IMR-90 (cell line): ENCODE data around the gene KLK11. TPM values are rescaled to one million over a fixed set of nuclear protein-coding genes. Genes with fewer than 3 reads are reported as not detected.

ENCODE experiments used
- ATAC-seq: fragments of 200-7000 bp; cut with Tn5 transposase; 2 replicates; pipeline ENCODE4 v1.9.1; 2020; ENCODE audit warnings: low read depth, mild to moderate bottlenecking, moderate library complexity
- BruUV-seq: library from RNA; stranded (reverse); fragments of 400-500 nt; replicated peaks from 2 replicates; lab custom pipeline; 2021; lab: Mats Ljungman, UMichigan
- CTCF ChIA-PET: fragments of 300-600 bp; formaldehyde crosslinking; extraction: SDS; loops from one replicate; lab custom pipeline; 2021; ENCODE audit warnings: antibody characterized with exemption; lab: Yijun Ruan, JAX
- POLR2A ChIA-PET: fragments of 300-600 bp; sonication (Branson Sonifier 250); formaldehyde crosslinking; loops from one replicate; lab custom pipeline; 2022; ENCODE audit warnings: antibody characterized with exemption; ENCODE audit not compliant: unreplicated experiment; lab: Charles Lee
- DNase-seq: peaks from one replicate; pipeline ENCODE4 v3.0.0; 2013
- H2AFZ ChIP-seq: replicated peaks from 2 replicates; pipeline ENCODE3; 2013; ENCODE audit warnings: low read length, mild to moderate bottlenecking; ENCODE audit not compliant: poor library complexity
- H2AK5ac ChIP-seq: 2 replicates; pipeline ENCODE4 v1.6.1; 2013; ENCODE audit warnings: low read depth, low read length, inconsistent platforms
- H2AK9ac ChIP-seq: replicated peaks from 2 replicates; pipeline ENCODE3; 2013; ENCODE audit warnings: mild to moderate bottlenecking, low read depth, low read length, moderate library complexity; ENCODE audit not compliant: poor library complexity
- H2BK120ac ChIP-seq: 2 replicates; pipeline ENCODE4 v1.6.1; 2013; ENCODE audit warnings: low read depth, low read length, inconsistent platforms
- H2BK15ac ChIP-seq: 3 replicates; pipeline ENCODE4 v1.6.1; 2013; ENCODE audit warnings: low read depth, low read length, inconsistent platforms
- H2BK20ac ChIP-seq: 2 replicates; pipeline ENCODE4 v1.6.1; 2013; ENCODE audit warnings: low read depth, mild to moderate bottlenecking, inconsistent platforms, low read length, moderate library complexity
- H2BK5ac ChIP-seq: 2 replicates; pipeline ENCODE4 v1.6.1; 2013; ENCODE audit warnings: mild to moderate bottlenecking, low read depth, low read length, inconsistent platforms; ENCODE audit not compliant: poor library complexity, severe bottlenecking
- H3K14ac ChIP-seq: replicated peaks from 2 replicates; pipeline ENCODE4 v1.6.1; 2013; ENCODE audit warnings: low read depth, low read length, inconsistent platforms
- H3K18ac ChIP-seq: 2 replicates; pipeline ENCODE4 v1.6.1; 2013; ENCODE audit warnings: low read depth, low read length, control low read depth
- H3K23ac ChIP-seq: 2 replicates; pipeline ENCODE4 v1.6.1; 2013; ENCODE audit warnings: low read depth, low read length, inconsistent platforms
- H3K27ac ChIP-seq: 2 replicates; pipeline ENCODE4 v1.5.1; 2013; ENCODE audit warnings: mild to moderate bottlenecking, control low read depth, low read length; ENCODE audit not compliant: insufficient read depth
- H3K27me3 ChIP-seq: 2 replicates; pipeline ENCODE4 v1.6.1; 2013; ENCODE audit warnings: low read length; ENCODE audit not compliant: control insufficient read depth, insufficient read depth
- H3K36me3 ChIP-seq: 2 replicates; pipeline ENCODE4 v1.6.1; 2013; ENCODE audit warnings: low read length, mixed read lengths; ENCODE audit not compliant: control insufficient read depth, insufficient read depth
- H3K4ac ChIP-seq: 2 replicates; pipeline ENCODE4 v1.6.1; 2013; ENCODE audit warnings: low read depth, low read length, inconsistent platforms
- H3K4me1 ChIP-seq: 2 replicates; pipeline ENCODE4 v1.6.1; 2013; ENCODE audit warnings: low read length, mixed read lengths; ENCODE audit not compliant: control insufficient read depth, insufficient read depth
- H3K4me2 ChIP-seq: 2 replicates; pipeline ENCODE4 v1.6.1; 2013; ENCODE audit warnings: low read depth, mild to moderate bottlenecking, control low read depth, low read length, moderate library complexity
- H3K4me3 ChIP-seq: 2 replicates; pipeline ENCODE4 v1.5.1; 2013; ENCODE audit warnings: low read depth, mild to moderate bottlenecking, control low read depth, low read length, moderate library complexity; ENCODE audit not compliant: insufficient read depth
- H3K56ac ChIP-seq: 2 replicates; pipeline ENCODE4 v1.6.1; 2013; ENCODE audit warnings: low read length, inconsistent platforms; ENCODE audit not compliant: insufficient read depth; ENCODE audit errors: extremely low read depth
- H3K79me1 ChIP-seq, 2 experiments: 2 replicates each; pipeline ENCODE4 v1.6.1; 2013; ENCODE audit warnings: low read length in 2 of 2, inconsistent platforms in 1 of 2, low read depth in 1 of 2
- H3K9ac ChIP-seq: 2 replicates; pipeline ENCODE4 v1.6.1; 2013; ENCODE audit warnings: low read depth, low read length, control low read depth
- H3K9me1 ChIP-seq: 2 replicates; pipeline ENCODE4 v1.6.1; 2013; ENCODE audit warnings: low read length, inconsistent platforms; ENCODE audit not compliant: insufficient read depth
- H3K9me3 ChIP-seq: 2 replicates; pipeline ENCODE4 v1.6.1; 2013; ENCODE audit warnings: low read length; ENCODE audit not compliant: control insufficient read depth, insufficient read depth
- H4K20me1 ChIP-seq: 2 replicates; pipeline ENCODE4 v1.6.1; 2013; ENCODE audit warnings: low read length, inconsistent platforms; ENCODE audit not compliant: insufficient read depth
- H4K5ac ChIP-seq: 2 replicates; pipeline ENCODE4 v1.6.1; 2013; ENCODE audit warnings: mild to moderate bottlenecking, low read depth, low read length, control low read depth
- H4K8ac ChIP-seq, 2 experiments: 2 replicates each; pipeline ENCODE4 v1.6.1; 2013; ENCODE audit warnings: low read depth in 2 of 2, low read length in 2 of 2, control low read depth in 1 of 2, inconsistent platforms in 1 of 2
- H4K91ac ChIP-seq: 2 replicates; pipeline ENCODE4 v1.6.1; 2013; ENCODE audit warnings: low read depth, low read length, inconsistent platforms; ENCODE audit not compliant: insufficient read depth
- BHLHE40 ChIP-seq: fragments of 150-350 bp; IDR thresholded peaks from 2 replicates; pipeline ENCODE4 v1.6.1; 2016; ENCODE audit warnings: mild to moderate bottlenecking, low read depth, low read length
- CEBPB ChIP-seq: IDR thresholded peaks from 2 replicates; pipeline ENCODE4 v1.6.1; 2012; ENCODE audit warnings: low read depth, low read length, improper control_type of control experiment
- ELK1 ChIP-seq: fragments of 150-350 bp; IDR thresholded peaks from 2 replicates; pipeline ENCODE4 v1.6.1; 2016; ENCODE audit warnings: low read depth, mild to moderate bottlenecking, low read length, moderate library complexity, borderline replicate concordance
- MAZ ChIP-seq: IDR thresholded peaks from 2 replicates; pipeline ENCODE4 v1.6.1; 2012; ENCODE audit warnings: low read depth, mild to moderate bottlenecking, low read length, improper control_type of control experiment, moderate library complexity, borderline replicate concordance
- NFE2L2 ChIP-seq: fragments of 150-350 bp; IDR thresholded peaks from 2 replicates; pipeline ENCODE4 v1.6.1; 2016; ENCODE audit warnings: low read depth, mild to moderate bottlenecking, low read length
- POLR2A ChIP-seq: IDR thresholded peaks from 2 replicates; pipeline ENCODE4 v1.6.1; 2012; ENCODE audit warnings: mild to moderate bottlenecking, low read depth, low read length
- RFX5 ChIP-seq: IDR thresholded peaks from 2 replicates; pipeline ENCODE4 v1.8.0; 2012; ENCODE audit warnings: low read depth, mild to moderate bottlenecking, low read length, moderate library complexity
- WGBS, 2 experiments: methylation state at CpG; one replicate each; pipeline versions ENCODE4 v1.1.5 to v1.1.7; 2013; ENCODE audit warnings: missing lambda C conversion rate in 2 of 2; ENCODE audit not compliant: insufficient read length in 1 of 2; ENCODE audit errors: extremely low coverage in 2 of 2; 5-methylcytosine and 5-hydroxymethylcytosine counted together
- dilution Hi-C: fragments of 300-500 bp; cut with HindIII; formaldehyde crosslinking; loops from one replicate; pipeline ENCODE4 v1.14.3; 2018; ENCODE audit warnings: low sequenced_read_pairs; ENCODE audit not compliant: unreplicated experiment
- in situ Hi-C: fragments of 300-500 bp; cut with MboI; formaldehyde crosslinking; loops from 3 replicates; pipeline ENCODE4 v1.14.3; 2019; ENCODE audit warnings: low sequenced_read_pairs, inconsistent platforms, mixed read lengths
- intact Hi-C: fragments of 100-400 bp; cut with micrococcal nuclease; formaldehyde crosslinking; loops from 2 replicates; pipeline ENCODE4 v1.10.0; 2022
- polyA plus RNA-seq, 3 experiments: library from polyadenylated mRNA; depleted of rRNA; stranded (reverse); fragments of >200 nt; gene quantifications; 2 replicates each; pipeline ENCODE4 v1.2.3, GENCODE V29; 2012; ENCODE audit warnings: low replicate concordance in 1 of 3
- total RNA-seq: library from RNA; depleted of rRNA; stranded (reverse); fragments of >200 nt; gene quantifications from 2 replicates; pipeline ENCODE4 v1.2.3, GENCODE V29; 2012
- TF ChIP-seq, protein P1 (sequence below): conservative IDR thresholded peaks from 2 replicates; pipeline ENCODE4 v1.5.1; 2012; ENCODE audit warnings: mild to moderate bottlenecking, low read depth, low read length, improper control_type of control experiment
- TF ChIP-seq, protein P2 (sequence below): fragments of 150-350 bp; IDR thresholded peaks from 2 replicates; pipeline ENCODE4 v1.6.1; 2017; ENCODE audit warnings: mild to moderate bottlenecking, antibody characterized with exemption, low read length, low read depth

The KLK11 gene
- total and polyA plus RNA-seq, 2 of the 4 experiments (the other 2 are of a cell fraction) = not detected

DNA sequence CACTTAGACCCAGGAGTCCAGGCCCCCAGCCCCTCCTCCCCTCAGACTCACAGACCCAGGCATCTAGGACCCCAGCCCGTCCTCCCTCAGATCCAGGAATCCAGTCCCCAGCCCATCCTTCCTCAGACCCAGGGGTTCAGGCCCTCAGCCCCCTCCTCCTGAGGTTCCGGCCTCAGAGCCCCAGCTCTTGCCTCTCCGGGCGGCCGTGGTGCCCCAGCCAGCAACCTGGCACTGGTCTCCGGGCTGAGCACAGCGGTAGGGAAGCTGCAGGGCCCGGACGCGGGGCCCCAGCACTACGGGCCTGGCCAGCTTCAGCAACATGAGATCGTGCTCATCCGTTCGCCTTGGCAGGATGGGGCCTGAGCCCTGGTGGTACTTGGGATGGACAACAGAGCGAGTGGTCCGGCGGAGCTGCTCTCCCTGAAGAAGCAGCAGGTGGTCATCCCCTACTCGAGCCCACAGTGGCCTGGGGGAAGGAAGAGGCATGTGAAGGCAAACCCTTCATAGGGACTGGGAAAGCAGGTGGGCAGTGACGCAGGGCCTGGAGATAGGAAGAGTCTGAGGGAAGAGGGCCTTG lies 10.6 kb downstream of the KLK11 start:
- Histone ChIP-seq H3K27me3 (peaks cover 19% of the 10 kb centered on the region), H3K4me1 (no peaks in the 10 kb centered on the region), H3K9me1 (no peaks in the 10 kb centered on the region), H2AK5ac (no peak overlapping the region), H3K23ac (no peak overlapping the region), H2BK20ac (no peak overlapping the region), H4K20me1 (no peaks in the 10 kb centered on the region), H3K4me2 (no peak overlapping the region), H2BK120ac (no peak overlapping the region), H2BK5ac (no peak overlapping the region), H3K56ac (no peak overlapping the region), H3K18ac (no peak overlapping the region), H3K4me3 (no peak overlapping the region), H3K14ac (no peak overlapping the region), H3K9me3 (no peaks in the 10 kb centered on the region; the same call in 1 of the 2 replicates), H3K9ac (no peak overlapping the region), H2AFZ (no peak overlapping the region), H3K4ac (no peak overlapping the region), H4K8ac (no peak overlapping the region), H3K27ac (no peak overlapping the region), H3K79me1 (no peaks in the 10 kb centered on the region), H4K91ac (no peak overlapping the region), H2AK9ac (no peak overlapping the region), H4K5ac (no peak overlapping the region), H3K36me3 (no peaks in the 10 kb centered on the region), H2BK15ac (no peak overlapping the region)
- no peak for DNase-seq
- no peak for ATAC-seq
- TF ChIP-seq RFX5 (no peak), BHLHE40 (no peak), MAZ (no peak), NFE2L2 (no peak), CEBPB (no peak), ELK1 (no peak), POLR2A (no peak)
- TF ChIP-seq, protein P1, sequence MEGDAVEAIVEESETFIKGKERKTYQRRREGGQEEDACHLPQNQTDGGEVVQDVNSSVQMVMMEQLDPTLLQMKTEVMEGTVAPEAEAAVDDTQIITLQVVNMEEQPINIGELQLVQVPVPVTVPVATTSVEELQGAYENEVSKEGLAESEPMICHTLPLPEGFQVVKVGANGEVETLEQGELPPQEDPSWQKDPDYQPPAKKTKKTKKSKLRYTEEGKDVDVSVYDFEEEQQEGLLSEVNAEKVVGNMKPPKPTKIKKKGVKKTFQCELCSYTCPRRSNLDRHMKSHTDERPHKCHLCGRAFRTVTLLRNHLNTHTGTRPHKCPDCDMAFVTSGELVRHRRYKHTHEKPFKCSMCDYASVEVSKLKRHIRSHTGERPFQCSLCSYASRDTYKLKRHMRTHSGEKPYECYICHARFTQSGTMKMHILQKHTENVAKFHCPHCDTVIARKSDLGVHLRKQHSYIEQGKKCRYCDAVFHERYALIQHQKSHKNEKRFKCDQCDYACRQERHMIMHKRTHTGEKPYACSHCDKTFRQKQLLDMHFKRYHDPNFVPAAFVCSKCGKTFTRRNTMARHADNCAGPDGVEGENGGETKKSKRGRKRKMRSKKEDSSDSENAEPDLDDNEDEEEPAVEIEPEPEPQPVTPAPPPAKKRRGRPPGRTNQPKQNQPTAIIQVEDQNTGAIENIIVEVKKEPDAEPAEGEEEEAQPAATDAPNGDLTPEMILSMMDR = no peak
- TF ChIP-seq, protein P2, sequence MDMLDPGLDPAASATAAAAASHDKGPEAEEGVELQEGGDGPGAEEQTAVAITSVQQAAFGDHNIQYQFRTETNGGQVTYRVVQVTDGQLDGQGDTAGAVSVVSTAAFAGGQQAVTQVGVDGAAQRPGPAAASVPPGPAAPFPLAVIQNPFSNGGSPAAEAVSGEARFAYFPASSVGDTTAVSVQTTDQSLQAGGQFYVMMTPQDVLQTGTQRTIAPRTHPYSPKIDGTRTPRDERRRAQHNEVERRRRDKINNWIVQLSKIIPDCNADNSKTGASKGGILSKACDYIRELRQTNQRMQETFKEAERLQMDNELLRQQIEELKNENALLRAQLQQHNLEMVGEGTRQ = no peak
- WGBS, 2 experiments = 84% methylated on average over 7 of the region's 19 CpGs; no CpG with 5 or more reads in 1 of the 2 experiments
- dilution Hi-C loops (no loop called here), in situ Hi-C loops (no loop called here), intact Hi-C loops (loop anchor here (10.0 kb wide), 1 partner anchor 661 kb away; no protein-coding TSS in a partner anchor)
- CTCF ChIA-PET = no interaction called here
- POLR2A ChIA-PET = no interaction called here
- no TSS peak for BruUV-seq
